Left ventricle myocardium inferior (tissue), 1 donor: ENCODE results near the gene CEACAM4. TPM values are rescaled to one million over a fixed set of nuclear protein-coding genes. Genes with fewer than 3 reads are reported as not detected.

Source experiments
- DNase-seq: peaks from one replicate; pipeline ENCODE4 v3.0.0-alpha.2; 2020
- H3K27ac ChIP-seq: fragments of 200-600 bp; replicated peaks from 2 replicates; pipeline ENCODE4 v1.8.0; 2021
- H3K27me3 ChIP-seq: fragments of 200-600 bp; 2 replicates; pipeline ENCODE4 v1.8.0; 2021; ENCODE audit warnings: low read depth
- H3K36me3 ChIP-seq: fragments of 200-600 bp; 2 replicates; pipeline ENCODE4 v1.8.0; 2021
- H3K4me1 ChIP-seq: fragments of 200-600 bp; 2 replicates; pipeline ENCODE4 v1.8.0; 2021
- H3K4me3 ChIP-seq: fragments of 200-600 bp; 2 replicates; pipeline ENCODE4 v1.8.0; 2021; ENCODE audit warnings: mild to moderate bottlenecking, moderate library complexity
- H3K9me3 ChIP-seq: fragments of 200-600 bp; replicated peaks from 2 replicates; pipeline ENCODE4 v1.8.0; 2021
- CTCF ChIP-seq: fragments of 200-600 bp; IDR thresholded peaks from 2 replicates; pipeline ENCODE4 v1.8.0; 2021; ENCODE audit warnings: antibody characterized with exemption, mild to moderate bottlenecking, borderline replicate concordance
- intact Hi-C: fragments of 100-400 bp; cut with micrococcal nuclease; formaldehyde crosslinking; loops from one replicate; pipeline ENCODE4 v1.11.0; 2022
- total RNA-seq: library from RNA; stranded (reverse); fragmentation: NEBNext Ultra II Directional; extraction: Animal tissue kit (Norgen Biotek cat#: 25700); gene quantifications from one replicate; pipeline ENCODE4 v1.2.1, GENCODE V29; 2021
- donor health status: DM: no; HTN: yes; CAD: no; lungs with severe emphysema.

CEACAM4 gene
- total RNA-seq, 1 donor from 2014 or later = 0.25 TPM

- DNase-seq = no peak
- H3K9me3 ChIP-seq = peaks cover 12% of the 10 kb centered on the region
- TF ChIP-seq CTCF = no peak
- H3K4me1 ChIP-seq = no peaks in the 10 kb centered on the region
- H3K36me3 ChIP-seq = no peaks in the 10 kb centered on the region
- H3K27me3 ChIP-seq = peaks cover 80% of the 10 kb centered on the region
- no peak overlapping the region for H3K27ac ChIP-seq
- H3K4me3 ChIP-seq = no peak overlapping the region
- intact Hi-C loops = no loop called here
These were observed 10.6 kb upstream of the CEACAM4 start for GRCh38 chr19:41637484-41637883.

- TF ChIP-seq CTCF = no peak
- no peaks in the 10 kb centered on the region for H3K4me1 ChIP-seq
- no peak overlapping the region for H3K4me3 ChIP-seq
- peaks cover 23% of the 10 kb centered on the region for H3K9me3 ChIP-seq
- no peak overlapping the region for H3K27ac ChIP-seq
- H3K36me3 ChIP-seq = no peaks in the 10 kb centered on the region
- H3K27me3 ChIP-seq = peaks cover 52% of the 10 kb centered on the region
- intact Hi-C loops = no loop called here
- DNase-seq = no peak
These were observed 1.2 kb upstream of the CEACAM4 start for GRCh38 chr19:41627966-41628675.

- intact Hi-C loops = no loop called here
- Histone ChIP-seq H3K27me3 (peaks cover 57% of the 10 kb centered on the region), H3K9me3 (peaks cover 16% of the 10 kb centered on the region), H3K36me3 (no peaks in the 10 kb centered on the region), H3K27ac (no peak overlapping the region), H3K4me3 (no peak overlapping the region), H3K4me1 (no peaks in the 10 kb centered on the region)
- TF ChIP-seq CTCF = no peak
- no peak for DNase-seq
These were observed 596 bp downstream of the CEACAM4 start for GRCh38 chr19:41626278-41626677.

- no peaks in the 10 kb centered on the region for H3K4me1 ChIP-seq
- H3K4me3 ChIP-seq = no peak overlapping the region
- H3K36me3 ChIP-seq = no peaks in the 10 kb centered on the region
- no peak for TF ChIP-seq CTCF
- intact Hi-C loops = no loop called here
- DNase-seq = no peak
- H3K9me3 ChIP-seq = peaks cover 3% of the 10 kb centered on the region
- peaks cover 62% of the 10 kb centered on the region for H3K27me3 ChIP-seq
- no peak overlapping the region for H3K27ac ChIP-seq
These were observed 1.9 kb downstream of the CEACAM4 start for GRCh38 chr19:41624937-41625336.

- DNase-seq = no peak
- H3K4me3 ChIP-seq = no peak overlapping the region
- intact Hi-C loops = no loop called here
- H3K4me1 ChIP-seq = no peaks in the 10 kb centered on the region
- TF ChIP-seq CTCF = no peak
- no peaks in the 10 kb centered on the region for H3K9me3 ChIP-seq
- H3K36me3 ChIP-seq = no peaks in the 10 kb centered on the region
- peaks cover 65% of the 10 kb centered on the region for H3K27me3 ChIP-seq
- no peak overlapping the region for H3K27ac ChIP-seq
These were observed 2.4 kb downstream of the CEACAM4 start for GRCh38 chr19:41624515-41624914.
